GM21723 (cell line): Measurements from ENCODE around the gene CLINT1.
"Not testable (repeated sequence)": the region's sequence is repeated elsewhere in the genome, so short reads cannot be mapped to it uniquely, and the experiment has no call there.

Source experiments
- ATAC-seq: cut with Tn5 transposase; IDR thresholded peaks from one replicate; pipeline ENCODE4 v1.9.1; 2021; ENCODE audit warnings: mild to moderate bottlenecking, moderate library complexity; ENCODE audit not compliant: unreplicated experiment

CLINT1 gene

DNA sequence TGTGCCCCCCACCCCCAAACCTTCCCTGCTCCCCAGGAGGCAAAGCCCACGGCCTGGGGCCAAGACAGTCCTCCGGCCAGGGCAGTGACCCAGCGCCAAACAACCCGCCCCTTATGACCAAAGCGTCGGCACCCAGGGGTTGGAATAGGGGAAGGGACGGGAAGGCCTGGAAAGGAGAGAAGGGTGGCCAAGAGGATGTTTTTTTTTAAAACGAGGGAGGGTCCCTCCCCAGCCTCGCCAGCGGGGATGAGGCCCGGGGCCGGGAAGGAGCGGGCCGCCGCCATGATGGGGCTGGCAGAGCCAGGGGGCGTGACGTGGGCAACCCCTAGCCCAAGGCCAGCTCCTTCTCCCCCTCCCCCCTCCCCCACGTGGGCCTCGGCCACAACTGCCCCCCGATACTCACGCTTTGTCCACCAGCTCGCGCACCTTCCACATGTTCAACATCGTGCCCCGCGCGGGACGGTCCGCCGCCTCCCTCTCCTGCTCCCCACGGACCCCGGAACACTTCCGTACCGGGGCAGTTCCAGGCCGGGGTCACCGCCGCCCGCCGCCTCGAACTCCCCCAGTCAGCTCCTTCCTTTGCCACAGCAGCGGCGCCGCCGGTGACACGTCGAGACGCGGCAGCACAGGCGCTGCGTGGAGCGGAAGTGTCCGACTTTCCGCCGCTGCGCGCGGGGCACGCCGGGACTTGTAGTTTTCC lies at the start of gene CLINT1:
Gene CLINT1 (minus strand): TSS at position 619 of the 700 bp plus-strand sequence. CDS start 175 bp downstream, at position 444.
- ATAC-seq: peak; percentile 56

DNA sequence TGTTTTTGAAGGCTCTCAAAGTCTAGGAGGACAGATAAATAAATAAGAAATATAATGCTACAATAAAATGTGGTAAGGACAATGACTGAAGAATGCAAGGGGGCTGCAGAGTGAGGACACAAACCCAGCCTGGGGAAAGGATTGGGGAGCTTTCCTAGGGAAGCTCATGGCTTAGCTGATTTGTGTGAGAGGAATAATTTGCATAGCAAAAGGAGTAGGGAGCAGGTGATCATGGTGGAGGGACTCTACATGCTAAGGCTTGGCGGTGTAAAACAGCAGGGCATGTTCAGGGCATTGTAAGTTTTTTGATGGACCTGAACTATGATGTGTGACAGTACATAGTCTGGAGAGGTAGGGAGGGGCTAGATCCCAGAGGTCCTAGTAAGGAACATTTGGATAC lies 49.5 kb upstream of the CLINT1 start:
- ATAC-seq: no peak

- no peak for ATAC-seq
Measured at GRCh38 chr5:157907479-157907878, 48.5 kb upstream of the CLINT1 start.

DNA sequence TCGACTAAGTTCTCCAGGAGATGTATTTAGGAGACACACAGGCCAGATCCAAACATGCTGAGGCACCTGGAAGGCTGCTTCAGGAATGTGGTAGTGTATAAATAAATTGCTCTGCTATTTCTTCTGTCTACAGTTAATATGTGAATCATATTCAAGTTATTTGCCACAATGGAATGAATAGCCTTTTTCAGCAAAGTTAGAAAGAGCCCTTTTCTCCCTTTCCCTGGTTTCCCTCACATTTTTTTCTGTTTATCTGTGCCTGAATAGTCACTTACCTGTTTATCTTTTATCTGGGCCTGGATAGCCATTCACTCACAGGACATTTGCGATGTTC lies 44.1 kb upstream of the CLINT1 start:
- no peak for ATAC-seq

DNA sequence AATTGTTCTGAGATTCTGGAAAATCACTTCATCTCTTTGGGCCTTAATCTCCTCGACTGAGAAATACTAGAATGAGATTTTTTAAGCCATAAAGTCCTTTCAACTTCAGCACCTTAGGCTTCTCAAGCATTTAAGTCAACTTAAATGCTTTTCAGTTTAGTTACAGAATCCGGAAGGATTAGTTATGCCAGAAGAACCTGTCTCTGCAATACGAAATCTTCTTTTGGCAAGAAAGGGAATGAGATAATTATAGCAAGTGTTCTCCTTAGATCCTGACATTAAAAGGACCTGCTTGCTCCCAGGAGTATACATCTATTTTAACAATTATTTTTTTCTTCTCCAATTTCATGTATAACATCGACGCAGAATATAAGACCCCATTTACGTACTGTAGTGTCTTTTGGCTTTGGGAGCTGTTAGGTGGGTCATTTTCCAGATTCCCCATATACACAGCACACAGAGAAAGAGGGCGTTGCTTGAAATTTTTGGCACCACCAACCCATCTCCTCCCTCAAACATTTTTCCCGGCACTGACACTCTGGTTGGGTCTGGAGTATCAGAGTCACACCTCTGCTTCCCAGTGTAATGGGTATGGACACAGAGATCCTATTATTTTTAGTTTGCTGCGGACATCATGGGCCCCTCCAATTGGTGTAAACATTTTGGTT lies 43.6 kb upstream of the CLINT1 start:
- ATAC-seq: no peak

DNA sequence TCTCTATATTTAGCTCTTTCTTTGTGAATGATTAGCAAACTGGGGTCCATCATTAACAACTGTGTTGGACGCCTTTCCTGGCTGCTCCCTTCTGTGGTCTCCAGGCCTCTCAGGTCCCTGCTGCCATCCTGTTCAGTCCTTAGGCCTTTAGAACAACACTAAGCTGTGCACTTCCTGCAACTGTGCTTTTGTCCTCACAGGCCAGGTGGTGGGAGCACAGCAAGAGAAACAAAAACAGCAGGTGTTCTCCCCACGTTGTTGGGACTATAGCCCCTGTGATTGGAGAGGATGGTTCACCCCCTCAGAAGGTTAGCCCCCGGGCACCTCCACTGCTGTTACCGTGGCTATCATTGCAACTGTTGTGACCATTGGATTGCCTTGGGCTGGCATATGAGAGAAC lies 41.7 kb upstream of the CLINT1 start:
- peak; percentile 57 for ATAC-seq

DNA sequence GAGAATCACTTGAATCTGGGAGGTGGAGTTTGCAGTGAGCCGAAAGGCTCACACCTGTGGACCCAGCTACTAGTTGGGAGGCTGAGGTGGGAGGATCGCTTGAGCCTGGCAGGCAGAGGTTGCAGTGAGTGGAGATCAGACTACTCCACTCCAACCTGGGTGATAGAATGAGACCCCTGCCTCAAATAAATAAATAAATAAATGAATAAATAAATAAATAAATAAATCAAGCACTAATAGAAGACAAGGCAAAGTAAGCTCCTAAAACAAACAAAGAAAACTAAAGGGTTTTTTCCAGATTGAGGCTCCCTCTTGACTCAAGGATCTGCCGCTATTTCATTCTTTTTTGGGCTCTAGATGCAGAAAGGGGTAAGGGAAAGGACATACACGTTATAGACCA lies 34.7 kb upstream of the CLINT1 start:
- ATAC-seq: no peak

- ATAC-seq: no peak
Measured at GRCh38 chr5:157892974-157893373, 34.0 kb upstream of the CLINT1 start.

DNA sequence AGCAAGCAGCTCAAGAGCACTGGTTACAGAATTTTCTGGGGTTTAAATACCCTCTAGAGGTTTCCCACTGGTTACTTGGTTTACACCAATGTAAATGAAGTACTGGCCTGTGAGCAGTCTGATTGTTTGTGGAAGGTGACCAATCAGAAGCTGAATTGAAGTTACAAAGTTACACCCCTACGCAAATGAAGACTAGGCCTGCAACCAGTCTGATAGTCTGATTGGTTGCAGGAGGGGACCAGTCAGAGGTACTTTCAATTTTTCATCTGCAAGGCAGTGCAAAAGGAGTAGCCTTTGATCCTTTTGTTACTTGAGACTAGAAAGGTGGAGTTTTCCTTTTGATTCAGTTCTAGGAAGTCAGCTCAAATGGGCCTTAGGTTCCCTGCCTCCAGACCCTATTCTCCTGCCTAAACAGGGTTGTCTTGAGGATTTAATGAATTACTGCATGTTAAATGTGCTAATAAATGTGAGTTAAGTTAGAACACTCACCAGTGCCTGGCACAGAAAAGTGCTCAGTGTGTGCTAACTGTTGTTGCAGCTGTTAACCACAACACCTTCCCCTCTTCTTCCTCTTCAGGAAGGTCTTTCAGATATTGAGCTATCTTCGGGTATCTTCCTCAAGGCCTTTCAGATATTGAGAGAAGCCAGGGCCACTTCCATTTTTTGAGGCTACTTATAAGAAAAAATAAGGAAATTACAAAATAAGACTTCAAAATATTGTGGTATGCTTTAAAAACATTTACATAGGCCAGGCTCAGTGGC lies 32.1 kb upstream of the CLINT1 start:
- ATAC-seq: no peak

DNA sequence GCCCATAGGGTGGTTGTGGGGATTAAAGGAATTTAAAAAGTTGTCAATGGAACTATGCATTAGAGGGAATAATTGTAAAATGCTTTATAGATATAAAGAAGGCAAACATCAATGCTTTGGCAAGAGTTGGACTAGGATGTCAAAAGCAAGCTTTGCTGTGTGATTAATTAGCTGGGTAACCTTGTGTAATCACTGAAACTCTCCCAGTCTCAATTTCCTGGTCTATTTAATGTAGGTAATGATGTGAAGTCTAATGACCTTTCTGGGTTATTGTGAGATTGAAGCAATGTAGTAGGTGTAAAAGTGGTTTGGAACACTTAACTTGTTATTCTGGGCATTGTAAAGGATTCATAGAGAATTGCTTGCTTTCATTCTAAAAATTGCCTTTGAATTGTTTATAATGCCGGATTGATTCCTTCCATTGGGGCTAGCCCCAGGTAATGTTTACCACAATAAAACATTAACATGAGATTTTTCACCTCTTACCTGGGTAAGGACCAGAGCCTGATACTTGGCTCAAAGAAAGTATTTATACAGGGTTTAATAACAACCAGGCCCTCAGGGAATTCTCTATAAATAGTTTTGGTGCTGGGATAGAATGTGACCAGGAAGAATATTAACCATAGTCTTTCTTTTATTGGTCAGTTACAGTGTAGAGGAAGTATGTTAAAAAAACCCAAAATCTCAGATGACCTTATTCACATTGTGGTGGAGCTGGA lies 30.0 kb upstream of the CLINT1 start:
- no peak for ATAC-seq

DNA sequence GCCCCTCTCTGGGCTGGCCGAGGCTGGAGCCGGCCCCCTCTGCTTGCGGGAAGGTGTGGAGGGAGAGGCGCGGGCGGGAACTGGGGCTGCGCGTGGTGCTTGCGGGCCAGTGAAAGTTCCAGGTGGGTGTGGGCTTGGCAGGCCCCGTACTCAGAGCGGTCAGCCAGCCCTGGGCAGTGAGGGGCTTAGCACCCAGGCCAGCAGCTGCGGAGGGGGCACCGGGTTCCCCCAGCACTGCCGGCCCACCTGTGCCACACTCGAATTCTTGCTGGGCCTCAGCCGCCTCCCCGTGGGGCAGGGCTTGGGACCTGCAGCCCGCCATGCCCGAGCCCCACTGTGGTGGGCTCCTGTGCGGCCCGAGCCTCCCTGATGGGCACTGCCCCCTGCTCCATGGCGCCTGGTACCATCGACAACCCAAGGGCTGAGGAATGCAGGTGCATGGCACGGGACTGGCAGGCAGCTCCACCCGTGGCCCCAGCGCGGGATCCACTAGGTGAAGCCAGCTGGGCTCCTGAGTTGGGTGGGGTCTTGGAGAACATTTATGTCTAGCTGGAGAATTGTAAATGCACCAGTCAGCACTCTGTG lies 27.9 kb upstream of the CLINT1 start:
- no peak for ATAC-seq

- not testable (repeated sequence) for ATAC-seq
Measured at GRCh38 chr5:157885051-157885450, 26.1 kb upstream of the CLINT1 start.

DNA sequence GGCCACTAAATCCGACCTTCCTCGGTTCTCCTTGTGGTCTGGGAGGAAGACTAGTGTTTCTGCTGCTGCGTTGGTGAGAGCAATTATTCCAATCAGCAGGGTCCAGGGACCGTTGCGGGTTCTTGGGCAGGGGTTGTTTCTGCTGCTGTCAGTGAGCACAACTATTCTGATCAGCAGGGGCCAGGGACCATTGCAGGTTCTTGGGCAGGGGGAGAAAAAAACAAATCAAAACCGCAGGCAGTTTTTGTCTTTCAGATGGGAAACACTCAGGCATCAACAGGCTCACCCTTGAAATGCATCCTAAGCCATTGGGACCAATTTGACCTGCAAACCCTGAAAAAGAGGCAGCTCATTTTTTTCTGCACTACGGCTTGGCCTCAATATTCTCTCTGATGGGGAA lies 22.6 kb upstream of the CLINT1 start:
- ATAC-seq: not testable (repeated sequence)

GRCh38 chr5:157877821-157878220 lies 18.9 kb upstream of the CLINT1 start:
- no peak for ATAC-seq

DNA sequence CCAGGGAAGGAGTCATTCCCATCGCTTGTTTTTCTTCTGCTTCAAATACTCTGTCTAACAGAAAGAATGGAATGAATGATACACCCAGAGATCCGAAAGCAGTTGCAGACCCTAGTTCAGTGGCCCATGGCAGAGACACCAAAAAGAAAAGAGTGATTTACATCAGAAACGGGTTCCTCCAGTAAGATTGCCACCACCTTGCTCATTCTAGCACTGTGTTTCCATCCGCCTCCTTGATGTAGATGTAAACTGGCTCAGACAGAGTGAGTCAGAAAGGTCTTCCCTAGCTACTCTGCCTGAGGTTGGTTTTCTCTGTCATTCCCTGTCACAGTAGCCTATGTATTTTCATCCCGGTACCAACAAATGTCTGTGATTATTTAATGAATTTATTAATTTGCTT lies 15.9 kb upstream of the CLINT1 start:
- no peak for ATAC-seq

GRCh38 chr5:157870837-157871834 lies 12.2 kb upstream of the CLINT1 start:
- peak; percentile 48 for ATAC-seq

- no peak for ATAC-seq
Measured at GRCh38 chr5:157867751-157868387, 8.9 kb upstream of the CLINT1 start.

GRCh38 chr5:157866536-157866935 lies 7.6 kb upstream of the CLINT1 start:
- no peak for ATAC-seq

DNA sequence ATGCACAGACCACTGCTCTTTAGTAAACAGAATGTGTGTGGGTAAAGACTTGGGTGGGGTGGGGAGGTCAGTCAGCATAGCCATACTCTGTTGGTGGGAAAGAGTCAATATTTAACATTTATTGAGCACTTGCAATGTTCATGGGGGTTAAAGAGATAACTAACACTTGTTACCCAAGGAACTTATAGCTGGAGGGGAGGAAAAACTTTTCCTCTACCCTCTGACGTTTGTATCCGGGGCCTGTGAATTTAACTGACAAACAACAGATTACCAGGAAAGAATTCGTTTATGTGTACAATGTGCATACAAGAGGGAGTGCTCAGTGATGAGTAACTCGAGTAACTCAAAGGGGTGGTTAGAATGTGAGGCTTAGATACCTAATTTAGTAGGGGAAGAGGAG lies 6.8 kb upstream of the CLINT1 start:
- no peak for ATAC-seq
